SW 1271 (cell line): Measurements from ENCODE around the gene SPAST.
A peak's percentile ranks its signal among the peaks of the same experiment; 100 is the strongest.
"Not testable (repeated sequence)": the region's sequence is repeated elsewhere in the genome, so short reads cannot be mapped to it uniquely, and the experiment has no call there.

Experiments
- DNase-seq, 2 experiments: peaks; one replicate each; lab custom pipeline; 2025; lab: John Stamatoyannopoulos, UW

Gene SPAST, protein sequence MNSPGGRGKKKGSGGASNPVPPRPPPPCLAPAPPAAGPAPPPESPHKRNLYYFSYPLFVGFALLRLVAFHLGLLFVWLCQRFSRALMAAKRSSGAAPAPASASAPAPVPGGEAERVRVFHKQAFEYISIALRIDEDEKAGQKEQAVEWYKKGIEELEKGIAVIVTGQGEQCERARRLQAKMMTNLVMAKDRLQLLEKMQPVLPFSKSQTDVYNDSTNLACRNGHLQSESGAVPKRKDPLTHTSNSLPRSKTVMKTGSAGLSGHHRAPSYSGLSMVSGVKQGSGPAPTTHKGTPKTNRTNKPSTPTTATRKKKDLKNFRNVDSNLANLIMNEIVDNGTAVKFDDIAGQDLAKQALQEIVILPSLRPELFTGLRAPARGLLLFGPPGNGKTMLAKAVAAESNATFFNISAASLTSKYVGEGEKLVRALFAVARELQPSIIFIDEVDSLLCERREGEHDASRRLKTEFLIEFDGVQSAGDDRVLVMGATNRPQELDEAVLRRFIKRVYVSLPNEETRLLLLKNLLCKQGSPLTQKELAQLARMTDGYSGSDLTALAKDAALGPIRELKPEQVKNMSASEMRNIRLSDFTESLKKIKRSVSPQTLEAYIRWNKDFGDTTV

DNA sequence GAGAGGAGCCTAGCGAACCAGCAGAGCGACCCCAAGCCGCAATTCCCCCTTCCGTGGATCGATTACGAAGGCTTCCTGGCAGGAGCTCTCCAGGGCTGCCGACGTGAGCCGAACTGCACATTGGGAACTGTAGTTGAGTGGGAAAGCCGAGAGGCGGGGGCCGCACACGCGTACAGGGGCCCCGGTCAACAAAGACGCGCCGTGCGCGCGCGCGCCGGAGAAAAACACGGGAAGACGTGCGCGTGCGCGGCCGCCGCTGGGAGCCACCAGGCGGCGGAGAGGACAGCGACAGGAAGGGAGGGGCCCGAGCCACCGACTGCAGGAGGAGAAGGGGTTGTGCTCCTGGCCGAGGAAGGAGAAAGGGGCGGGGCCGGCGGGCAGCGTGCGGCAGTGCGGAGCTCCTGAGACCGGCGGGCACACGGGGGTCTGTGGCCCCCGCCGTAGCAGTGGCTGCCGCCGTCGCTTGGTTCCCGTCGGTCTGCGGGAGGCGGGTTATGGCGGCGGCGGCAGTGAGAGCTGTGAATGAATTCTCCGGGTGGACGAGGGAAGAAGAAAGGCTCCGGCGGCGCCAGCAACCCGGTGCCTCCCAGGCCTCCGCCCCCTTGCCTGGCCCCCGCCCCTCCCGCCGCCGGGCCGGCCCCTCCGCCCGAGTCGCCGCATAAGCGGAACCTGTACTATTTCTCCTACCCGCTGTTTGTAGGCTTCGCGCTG is at the start of gene SPAST:
SPAST (plus strand) TSS at position 247 of the 711 bp plus-strand sequence; CDS start at position 523, 276 bp downstream.
- DNase-seq = peak; percentile 95 to 100

DNA sequence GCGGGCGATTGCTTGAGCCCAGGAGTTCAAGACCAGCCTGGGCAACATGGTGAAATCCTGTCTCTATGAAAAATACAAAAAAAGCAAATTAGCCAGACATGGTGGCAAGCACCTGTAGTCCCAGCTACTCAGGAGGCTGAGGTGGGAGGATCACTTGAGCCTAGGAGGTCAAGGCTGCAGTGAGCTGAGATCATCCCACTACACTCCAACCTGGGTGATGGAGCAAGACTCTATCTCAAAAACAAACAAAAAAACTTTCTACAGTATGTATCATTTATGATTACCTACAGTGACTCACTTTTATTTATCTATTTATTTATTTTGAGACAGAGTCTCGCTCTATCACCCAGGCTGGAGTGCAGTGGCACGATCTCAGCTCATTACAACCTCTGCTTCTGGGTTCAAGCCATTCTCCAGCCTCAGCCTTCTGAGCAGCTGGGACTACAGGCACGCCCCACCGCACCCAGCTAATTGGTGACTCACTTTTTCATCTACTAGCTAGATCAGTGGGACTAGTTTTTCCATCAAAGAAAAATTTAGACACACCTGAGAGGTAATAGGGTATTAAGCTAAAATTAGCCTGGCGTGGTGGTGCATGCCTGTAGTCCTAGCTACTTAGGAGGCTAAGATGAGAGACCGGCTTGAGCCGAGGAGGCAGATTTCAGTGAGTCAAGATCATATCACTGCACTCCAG is 44.4 kb upstream of the SPAST start:
- DNase-seq = not testable (repeated sequence)

DNA sequence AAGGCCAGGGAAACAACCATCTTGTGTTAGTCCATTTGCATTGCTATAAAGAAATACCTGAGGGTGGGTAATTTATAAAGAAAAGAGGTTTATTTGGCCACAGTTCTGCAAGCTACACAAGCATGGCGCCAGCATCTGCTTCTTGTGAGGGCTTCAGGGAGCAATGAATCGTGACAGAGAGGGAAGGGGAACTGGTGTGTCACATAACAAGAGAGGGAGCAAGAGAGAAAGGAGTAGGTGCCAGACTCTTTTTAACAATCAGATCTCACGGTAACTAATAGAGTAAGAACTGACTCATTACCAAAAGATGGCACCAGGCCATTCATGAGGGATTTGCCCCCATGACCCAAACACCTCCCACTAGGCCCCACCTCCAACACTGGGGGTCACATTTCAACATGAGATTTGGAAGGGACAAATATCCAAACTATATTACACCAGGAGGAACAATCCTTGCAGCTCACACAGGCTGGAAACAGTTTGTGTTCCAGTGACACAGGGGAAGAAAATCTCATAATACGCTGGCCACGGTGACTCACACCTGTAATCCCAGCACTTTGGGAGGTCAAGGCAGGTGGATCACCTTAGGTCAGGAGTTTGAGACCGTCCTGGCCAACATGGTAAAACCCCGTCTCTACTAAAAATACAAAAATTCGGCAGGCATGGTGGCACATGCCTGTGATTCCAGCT is 29.0 kb upstream of the SPAST start:
- DNase-seq = not testable (repeated sequence)

DNA sequence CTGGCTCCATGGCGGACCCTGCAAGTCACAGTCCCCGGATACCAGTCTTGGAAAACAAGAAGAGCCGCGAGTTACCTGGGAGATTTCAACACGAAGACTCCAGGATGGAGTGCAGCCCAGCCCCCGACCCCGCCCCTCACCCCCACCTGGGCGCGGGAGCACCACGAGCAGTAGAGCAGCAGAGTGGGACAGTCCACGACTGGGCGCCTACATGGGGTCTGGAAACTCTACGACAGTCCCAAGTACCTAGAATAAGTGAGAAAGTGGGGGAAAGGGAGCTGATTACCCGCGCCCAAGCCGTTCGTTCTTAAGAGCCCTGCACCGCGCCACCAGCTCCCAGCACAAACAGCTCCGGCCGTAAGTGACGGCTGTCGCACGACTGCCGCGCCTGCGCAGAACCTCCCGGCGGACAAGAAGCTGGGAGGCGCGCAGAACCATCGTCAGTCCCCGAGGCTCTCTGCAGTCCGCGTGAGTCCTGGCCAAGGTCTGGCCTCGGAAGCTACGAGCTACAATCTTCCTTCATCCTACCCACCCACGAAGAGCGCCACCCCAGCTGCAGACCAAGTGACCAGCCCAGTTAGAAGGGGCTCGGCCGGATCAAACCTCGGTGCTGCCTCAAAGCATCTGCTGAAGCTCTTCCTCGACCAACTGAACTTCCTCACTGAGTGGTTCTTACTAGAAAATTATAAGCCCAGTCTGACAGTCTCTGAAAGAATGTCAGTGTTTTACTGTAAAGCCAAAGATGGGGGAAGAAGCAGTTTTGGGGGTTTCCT is 23.7 kb upstream of the SPAST start, which contains the start of gene DPY30:
DPY30 (minus strand) TSS at position 359 of the 773 bp plus-strand sequence; CDS start at position 10, 349 bp downstream.
- DNase-seq = peak; percentile 90 to 95

DNA sequence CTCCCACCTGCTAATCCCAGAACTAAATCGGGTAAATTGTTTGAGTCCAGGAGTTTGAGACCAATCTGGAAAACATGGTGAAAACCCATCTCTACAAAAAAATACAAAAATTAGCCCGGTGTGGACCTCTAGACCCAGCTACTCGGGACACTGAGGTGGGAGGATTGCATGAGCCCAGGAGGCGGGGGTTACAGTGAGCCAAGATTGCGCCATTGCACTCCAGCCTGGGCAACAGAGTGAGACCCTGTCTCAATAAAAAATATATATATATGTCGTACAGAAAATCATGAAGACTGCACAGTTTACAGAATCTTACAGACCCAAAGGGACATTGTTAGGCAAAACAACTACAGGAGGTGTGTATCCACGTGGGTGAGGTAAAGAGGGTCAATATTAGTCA is 19.8 kb upstream of the SPAST start:
- no peak for DNase-seq

DNA sequence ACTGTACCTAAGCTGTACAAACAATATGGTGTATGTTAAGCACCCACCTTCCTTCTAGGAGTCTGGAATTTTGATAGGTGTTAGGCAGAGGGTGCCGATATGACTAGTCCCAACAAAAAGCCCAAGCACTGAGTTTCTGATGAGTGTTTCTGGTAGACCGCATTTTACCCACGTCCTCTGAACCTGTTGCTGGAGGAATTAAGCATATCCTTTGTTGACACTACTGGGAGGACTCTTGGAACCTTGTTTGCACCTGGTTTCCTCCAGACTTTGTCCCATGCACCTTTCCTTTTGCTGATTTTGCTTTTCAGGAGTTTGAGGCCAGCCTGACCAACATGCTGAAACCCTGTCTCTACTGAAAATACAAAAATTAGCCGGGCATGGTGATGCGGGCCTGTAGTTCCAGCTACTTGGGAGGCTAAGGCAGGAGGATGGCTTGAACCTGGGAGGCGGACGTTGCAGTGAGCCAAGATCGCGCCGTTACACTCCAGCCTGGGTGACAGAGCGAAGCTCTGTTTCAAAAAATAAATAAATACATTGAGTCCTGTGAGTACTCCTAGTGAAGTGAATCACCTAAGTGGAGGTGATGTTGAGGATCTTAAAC is 11.4 kb upstream of the SPAST start:
- DNase-seq = no peak

DNA sequence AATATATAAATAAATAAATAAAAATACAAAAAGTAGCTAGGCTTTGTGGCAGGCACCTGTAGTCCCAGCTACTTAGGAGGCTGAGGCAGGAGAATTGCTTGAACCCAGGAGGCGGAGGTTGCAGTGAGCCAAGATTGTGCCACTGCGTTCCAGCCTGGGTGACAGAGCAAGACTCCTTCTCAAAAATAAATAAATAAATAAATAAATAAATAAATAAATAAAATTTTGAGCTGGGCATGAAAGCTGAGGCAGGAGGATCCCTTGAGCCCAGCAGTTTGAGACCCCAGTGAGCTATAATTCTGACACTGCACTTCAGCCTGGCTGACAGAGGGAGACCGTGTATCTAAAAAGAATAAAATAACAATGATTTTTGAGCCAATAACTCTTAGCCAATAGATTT is 8.8 kb upstream of the SPAST start:
- DNase-seq = not testable (repeated sequence)

DNA sequence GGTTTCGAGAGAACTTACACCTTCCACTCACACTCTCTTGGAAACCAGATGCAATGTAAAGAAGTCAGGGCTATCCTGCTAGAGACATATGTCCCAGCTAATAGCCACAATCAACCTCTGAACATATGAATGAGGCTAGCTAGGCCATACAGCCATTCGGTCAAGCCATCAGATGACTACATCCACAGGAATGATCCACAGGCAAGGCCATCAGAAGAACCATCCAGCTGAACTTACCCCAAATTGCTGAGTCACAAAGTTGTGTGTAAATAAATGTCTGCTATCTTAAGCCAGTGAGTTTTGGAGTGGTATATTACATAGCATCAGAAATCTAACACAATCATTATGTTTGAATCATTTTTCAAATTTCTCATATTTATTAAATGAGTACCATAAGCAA is 5.2 kb upstream of the SPAST start:
- DNase-seq = no peak

DNA sequence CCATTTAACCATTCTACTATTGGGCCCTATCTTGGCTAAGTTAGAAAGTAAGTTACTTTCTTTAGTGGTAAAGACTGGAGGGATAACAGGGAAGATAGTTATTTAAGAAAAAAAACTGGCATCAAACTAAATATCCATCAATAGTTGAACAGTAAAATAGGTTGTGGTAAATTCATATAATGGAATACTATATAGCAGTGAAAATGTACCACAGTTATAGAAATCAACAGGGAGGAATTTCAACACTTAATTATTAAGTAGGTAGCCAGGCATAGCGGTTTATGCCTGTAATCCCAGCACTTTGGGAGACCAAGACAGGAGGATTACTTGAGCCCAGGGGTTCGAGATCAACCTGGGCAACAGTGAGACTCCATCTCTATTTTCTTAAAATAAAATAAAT is 3.1 kb upstream of the SPAST start:
- no peak for DNase-seq

DNA sequence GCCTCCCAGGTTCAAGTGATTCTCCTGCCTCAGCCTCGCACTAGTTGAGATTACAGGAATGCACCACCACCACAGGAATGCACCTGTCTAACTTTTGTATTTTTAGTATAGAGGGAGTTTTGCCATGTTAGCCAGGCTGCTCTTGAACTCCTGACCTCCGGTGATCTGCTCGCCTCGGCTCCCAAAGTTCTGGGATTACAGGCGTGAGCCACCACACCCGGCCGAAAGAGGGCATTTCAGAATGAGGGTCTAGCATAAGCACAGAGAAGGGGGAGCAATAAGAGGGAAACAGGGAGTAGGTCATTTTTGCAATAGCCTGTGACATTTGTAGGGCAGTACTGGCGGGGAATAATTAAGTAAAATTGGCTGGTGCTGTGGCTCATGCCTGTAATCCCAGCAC is 1.9 kb upstream of the SPAST start:
- DNase-seq = no peak

DNA sequence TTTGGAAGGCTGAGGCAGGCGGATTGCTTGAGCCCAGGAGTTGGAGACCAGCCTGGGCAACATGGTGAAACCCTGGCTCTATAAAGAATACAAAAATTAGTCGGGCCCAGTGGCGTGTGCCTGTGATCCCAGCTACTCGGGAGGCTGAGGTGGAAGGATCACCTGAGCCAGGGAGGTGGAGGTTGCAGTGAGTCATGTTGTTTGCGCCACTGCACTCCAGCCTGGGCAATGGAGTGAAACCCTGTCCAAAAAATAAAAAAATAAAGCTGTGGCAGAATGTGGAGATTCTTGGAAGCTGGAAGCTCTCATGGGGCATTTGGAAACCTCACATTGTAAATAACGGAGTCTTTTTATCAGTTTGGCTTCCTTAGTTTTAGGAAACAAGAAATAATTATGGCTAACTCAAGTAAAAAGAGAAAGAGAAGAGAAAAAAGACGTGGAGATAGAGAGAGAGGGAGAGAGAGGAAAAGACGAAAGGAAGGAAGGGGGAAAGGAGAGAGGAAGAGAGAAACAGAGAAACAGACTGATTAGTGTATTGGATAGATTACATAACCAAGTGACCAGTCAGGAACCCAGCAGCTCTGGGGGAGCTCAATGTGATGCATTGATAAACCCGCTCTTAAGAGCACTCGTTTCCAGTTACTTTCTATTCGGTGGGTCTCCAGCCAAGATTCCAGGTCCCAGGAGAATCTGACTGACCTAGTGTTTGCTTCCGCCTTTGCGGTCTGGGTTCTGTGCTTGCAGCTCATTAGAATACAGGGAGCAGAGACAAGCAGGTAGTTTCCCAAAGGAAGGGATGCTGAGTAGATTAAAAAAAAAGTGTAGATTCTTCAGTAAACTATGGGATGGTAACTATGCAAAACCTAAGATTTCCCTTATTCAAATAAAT is 1.1 kb upstream of the SPAST start:
- DNase-seq = no peak

DNA sequence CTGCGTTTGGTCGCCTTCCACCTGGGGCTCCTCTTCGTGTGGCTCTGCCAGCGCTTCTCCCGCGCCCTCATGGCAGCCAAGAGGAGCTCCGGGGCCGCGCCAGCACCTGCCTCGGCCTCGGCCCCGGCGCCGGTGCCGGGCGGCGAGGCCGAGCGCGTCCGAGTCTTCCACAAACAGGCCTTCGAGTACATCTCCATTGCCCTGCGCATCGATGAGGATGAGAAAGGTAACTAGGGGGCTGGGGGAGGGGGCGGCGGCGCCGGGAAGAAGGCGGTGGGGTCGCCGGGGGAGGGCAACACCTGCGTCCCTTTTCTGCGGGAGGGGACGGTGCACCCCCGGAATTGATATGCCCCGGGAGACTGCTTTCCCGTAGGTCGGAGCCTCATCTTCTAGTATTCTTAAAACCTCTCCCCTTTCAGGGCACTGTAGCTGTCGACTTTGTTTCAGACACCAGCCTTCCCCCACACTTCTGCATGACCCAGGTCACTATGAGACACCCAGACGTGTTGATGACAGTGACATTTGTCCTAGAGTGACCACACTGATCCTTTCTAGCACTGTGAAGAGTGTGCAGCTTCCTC is 755 bp downstream of the SPAST start:
- peak in 1 of 2 experiments; percentile 35 for DNase-seq

DNA sequence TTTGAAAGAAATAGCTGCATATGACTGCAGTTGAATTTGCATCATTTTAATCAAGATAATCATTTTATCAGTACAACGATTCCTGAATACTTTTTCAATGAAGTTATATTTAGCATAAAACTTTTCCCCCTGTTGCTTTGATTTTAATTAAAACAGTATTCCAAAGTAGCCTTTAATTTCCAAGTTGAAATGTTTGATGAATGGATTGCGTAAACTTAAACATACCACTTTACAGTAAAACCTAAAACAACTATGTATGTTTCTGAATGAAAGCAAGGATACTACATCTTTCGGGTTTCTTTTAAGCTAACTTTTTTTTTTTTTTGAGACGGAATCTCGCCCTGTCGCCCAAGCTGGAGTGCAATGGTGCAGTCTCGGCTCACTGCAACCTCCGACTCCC is 1.4 kb downstream of the SPAST start:
- no peak for DNase-seq

DNA sequence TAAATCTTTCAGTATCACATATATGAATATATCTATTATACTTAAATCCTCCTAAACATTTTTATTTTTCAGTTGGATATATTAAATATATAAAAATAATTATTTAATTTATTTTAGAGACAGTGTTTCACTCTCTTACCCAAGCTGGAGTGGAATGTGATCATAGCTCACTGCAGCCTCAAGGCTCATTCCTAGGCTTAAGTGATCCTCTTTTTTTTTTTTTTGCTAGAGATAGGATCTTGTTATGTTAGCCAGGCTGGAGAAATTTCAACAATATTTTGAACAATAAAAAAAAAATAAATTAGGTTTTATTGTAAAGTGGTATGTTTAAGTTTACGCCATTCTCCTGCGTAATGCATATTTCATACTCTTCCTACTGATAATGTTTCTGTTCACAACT is 4.2 kb downstream of the SPAST start:
- no peak for DNase-seq

DNA sequence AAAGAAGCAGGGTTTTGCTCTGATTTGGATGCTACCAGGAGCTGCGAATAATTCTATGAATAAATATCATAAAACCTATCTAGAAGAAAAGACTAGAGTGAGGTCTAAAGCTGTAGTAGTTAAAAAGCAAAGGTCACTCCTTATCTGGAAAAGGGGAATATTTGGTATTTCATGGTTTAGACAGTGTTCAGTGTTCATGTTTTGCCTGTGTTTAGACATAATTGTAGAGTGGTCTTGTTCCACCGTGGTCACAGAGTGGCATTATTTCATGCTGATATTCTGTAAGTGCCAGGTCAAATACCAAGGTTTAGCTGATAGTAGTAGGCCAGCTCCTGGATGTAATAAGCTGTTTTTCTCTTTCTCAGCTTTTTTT is 10.8 kb downstream of the SPAST start:
- DNase-seq = no peak

DNA sequence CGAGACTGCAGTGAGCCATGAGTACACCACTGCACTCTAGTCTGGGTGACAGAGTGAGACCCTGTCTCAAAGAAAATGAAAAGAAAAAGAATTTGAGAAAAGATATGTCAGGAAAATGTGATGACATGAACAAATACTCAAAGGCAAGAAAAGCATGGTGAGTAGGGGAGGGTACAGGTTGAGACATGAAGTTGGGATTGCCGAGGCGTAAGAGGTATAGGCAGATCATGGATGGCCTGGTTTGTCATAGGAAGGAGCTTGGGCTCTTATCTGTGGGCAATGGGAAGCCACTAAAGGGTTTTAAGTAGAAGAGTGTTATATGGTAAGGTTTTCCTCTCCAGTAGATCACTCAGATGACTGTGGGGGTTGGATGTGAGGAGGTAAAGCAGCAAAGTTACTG is 32.3 kb downstream of the SPAST start:
- DNase-seq = no peak

DNA sequence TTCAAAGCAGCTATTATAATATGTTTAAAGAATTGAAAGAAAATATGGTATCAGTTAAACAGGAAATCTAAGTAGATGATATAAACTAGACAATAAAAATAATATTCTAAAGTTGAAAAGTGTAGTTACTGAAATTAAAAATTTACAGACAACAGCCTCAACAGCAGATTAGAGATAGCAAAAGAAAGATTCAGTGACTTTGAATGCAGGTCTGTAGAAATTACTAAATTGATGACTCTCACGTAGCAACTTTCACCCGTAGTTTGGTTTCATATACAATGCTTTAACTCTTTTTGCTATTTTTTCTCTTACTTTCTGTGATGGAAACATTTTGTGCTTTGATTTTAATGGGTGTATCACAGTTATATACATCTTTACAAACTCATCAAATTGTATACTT is 44.8 kb downstream of the SPAST start:
- DNase-seq = no peak

DNA sequence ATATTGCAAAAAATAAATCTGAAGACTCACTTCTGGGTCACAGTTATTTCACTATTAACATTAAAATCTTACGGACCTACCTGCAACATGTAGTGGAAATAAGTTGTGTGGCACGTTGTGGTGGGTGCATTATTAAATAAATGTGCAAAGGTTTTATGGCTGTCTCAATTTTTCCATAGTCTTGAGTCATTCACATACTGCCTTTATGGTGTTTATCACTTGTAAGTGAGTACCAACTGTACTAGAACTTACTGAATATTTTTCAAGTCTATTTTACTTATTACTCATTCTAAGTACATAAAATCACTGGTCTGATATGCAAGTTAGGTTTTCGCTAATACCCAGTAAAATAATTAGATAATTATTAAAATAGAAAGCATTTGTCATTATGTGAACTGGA is 54.7 kb downstream of the SPAST start:
- no peak for DNase-seq

DNA sequence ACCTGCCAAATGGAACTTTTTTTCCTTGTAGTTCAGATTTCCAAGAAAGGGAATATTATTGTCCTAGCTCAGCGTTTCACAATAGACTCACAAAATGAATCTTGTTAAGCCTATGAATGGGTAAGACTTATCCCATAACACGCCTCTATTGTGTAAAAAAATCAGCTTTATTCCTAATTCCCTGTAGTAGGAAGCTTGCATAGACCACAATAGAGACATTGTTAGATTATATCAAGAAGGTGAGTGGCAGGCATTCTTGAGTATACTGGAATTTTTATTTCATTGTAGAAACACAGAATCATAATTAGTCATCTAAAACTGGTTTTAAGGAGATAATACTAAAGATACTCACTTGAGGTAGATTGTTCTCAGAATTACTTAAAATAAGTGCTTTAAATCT is 55.8 kb downstream of the SPAST start:
- no peak for DNase-seq
